Measurements from ENCODE around the gene RHEX.
"Not testable (repeated sequence)": the region's sequence is repeated elsewhere in the genome, so short reads cannot be mapped to it uniquely, and the experiment has no call there.

RHEX gene, protein sequence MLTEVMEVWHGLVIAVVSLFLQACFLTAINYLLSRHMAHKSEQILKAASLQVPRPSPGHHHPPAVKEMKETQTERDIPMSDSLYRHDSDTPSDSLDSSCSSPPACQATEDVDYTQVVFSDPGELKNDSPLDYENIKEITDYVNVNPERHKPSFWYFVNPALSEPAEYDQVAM

DNA sequence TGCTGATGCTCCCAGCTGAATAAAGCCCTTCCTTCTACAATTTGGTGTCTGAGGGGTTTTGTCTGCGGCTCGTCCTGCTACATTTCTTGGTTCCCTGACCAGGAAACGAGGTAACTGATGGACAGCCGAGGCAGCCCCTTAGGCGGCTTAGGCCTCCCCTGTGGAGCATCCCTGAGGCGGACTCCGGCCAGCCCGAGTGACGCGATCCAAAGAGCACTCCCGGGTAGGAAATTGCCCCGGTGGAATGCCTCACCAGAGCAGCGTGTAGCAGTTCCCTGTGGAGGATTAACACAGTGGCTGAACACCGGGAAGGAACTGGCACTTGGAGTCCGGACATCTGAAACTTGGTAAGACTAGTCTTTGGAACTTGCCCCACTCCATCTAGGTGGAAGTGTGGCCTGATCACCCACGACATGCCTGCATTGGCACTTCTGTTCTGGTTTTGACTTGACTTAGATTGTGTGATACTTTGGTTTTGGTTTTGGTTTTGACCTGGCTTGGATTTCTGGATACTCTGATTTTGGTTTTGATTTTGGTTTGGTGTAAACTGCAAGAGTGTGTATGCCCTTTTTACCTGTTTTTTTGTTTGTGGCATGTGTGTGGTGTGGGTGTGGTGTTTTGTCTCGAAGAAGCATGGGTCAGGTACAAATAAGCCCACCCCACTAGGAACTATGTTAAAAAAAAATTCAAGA is at the start of gene RHEX:
RHEX (plus strand) TSS at position 255 of the 692 bp plus-strand sequence. CDS start 44,656 bp downstream, outside the sequence.
- DNase-seq (ENCODE audit: low read depth); H3K4me3 ChIP-seq (ENCODE audit: low read length): not testable (repeated sequence)

DNA sequence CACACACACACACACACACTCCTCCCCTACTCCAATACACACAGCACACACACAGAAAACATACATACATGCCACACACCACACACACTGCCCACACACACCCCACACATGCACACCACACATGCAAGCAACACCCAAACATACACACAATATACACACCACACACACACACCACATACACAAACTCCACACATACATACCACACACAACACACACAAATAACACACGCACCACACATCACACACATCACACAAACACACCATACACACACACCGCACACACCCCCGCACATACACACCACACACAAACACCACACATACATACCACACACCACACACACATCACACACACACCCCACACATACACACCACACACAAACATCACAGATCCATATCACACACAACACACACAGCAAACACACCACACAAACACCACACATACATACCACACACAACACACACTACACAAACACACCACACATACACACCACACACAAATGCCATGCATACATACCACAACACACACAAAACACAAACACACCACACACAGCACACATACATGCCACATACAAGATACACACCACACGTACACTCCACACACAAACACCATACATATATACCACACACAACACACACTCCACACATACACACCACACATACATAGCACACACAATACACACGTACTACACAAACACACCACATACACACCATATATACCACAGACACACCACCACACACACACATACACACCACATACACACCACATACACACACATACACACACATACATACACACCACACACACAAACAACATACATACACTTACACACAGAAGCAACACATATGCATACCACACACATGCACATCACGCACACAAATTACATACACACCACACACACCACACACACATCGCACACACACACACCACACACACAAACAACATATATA is 48.8 kb upstream of the RHEX start:
- DNase-seq (ENCODE audit: low read depth) = no peak
- H3K4me3 ChIP-seq (ENCODE audit: low read length) = no peak overlapping the region
- TF ChIP-seq, protein P1, sequence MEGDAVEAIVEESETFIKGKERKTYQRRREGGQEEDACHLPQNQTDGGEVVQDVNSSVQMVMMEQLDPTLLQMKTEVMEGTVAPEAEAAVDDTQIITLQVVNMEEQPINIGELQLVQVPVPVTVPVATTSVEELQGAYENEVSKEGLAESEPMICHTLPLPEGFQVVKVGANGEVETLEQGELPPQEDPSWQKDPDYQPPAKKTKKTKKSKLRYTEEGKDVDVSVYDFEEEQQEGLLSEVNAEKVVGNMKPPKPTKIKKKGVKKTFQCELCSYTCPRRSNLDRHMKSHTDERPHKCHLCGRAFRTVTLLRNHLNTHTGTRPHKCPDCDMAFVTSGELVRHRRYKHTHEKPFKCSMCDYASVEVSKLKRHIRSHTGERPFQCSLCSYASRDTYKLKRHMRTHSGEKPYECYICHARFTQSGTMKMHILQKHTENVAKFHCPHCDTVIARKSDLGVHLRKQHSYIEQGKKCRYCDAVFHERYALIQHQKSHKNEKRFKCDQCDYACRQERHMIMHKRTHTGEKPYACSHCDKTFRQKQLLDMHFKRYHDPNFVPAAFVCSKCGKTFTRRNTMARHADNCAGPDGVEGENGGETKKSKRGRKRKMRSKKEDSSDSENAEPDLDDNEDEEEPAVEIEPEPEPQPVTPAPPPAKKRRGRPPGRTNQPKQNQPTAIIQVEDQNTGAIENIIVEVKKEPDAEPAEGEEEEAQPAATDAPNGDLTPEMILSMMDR (conservative IDR thresholded peaks at IDR 0.05; ENCODE audit: low read length) = no peak

DNA sequence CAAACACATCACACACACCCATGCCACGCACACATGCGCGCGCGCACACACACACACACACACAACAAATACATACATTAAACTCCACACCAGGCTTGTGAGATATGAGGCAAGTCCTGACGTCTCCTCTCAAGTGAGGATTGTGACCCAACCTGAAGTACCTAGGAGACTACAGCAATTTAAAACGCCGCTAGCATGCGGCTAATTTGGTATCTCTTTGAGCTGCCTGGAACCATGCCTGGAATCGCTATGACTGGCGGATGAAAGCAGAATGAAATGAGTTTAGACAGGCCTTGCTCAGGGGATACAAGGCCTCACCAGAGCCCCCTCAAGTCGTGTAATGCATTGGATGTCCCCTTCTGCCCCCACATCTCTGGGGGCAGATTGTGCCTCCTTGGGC is 48.1 kb upstream of the RHEX start:
- no peak for DNase-seq (ENCODE audit: low read depth)
- no peak overlapping the region for H3K4me3 ChIP-seq (ENCODE audit: low read length)
- TF ChIP-seq, protein P1 (conservative IDR thresholded peaks at IDR 0.05; ENCODE audit: low read length) = no peak

DNA sequence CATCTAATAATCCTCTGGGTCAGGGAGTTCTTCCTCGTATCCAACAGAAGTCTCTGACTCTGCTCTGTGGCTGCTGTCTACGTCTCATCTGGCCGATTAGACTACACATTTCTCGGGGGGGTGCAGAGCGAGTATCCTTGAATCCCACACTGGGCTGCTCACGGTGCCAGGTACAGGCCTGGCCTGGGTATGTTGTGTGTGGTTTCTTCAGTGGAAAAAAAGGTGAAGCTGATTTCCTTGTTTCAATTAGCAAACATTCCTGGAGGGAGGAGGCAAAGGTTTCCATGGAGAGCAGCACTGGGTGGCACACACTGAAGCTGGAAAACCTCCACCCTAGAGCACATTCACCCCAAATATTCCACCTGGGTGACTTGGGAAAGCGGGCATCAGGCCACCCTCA is 47.7 kb upstream of the RHEX start:
- TF ChIP-seq, protein P1 (conservative IDR thresholded peaks at IDR 0.05; ENCODE audit: low read length) = no peak
- no peak for DNase-seq (ENCODE audit: low read depth)
- no peak overlapping the region for H3K4me3 ChIP-seq (ENCODE audit: low read length)

DNA sequence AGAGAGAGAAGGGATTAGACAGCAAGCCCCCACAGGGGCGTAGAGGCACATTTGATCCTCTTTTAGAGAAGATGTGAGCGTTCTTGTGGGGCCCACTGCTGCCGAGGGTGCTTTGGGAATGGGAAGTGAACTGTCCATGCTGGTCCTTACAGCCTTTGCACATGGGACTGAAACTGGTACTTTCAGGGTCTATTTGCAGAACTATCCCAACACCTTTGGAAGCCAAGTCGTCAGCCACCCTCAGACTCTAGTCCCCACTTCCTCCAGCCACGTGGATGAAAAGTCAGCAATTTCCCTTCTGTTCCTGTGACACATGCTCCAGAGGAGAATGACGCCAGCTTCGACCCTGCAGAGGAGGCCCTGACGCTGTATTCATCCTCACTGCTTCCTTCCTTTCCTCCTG is 47.2 kb upstream of the RHEX start:
- no peak overlapping the region for H3K4me3 ChIP-seq (ENCODE audit: low read length)
- no peak for DNase-seq (ENCODE audit: low read depth)
- TF ChIP-seq, protein P1 (conservative IDR thresholded peaks at IDR 0.05; ENCODE audit: low read length) = no peak

DNA sequence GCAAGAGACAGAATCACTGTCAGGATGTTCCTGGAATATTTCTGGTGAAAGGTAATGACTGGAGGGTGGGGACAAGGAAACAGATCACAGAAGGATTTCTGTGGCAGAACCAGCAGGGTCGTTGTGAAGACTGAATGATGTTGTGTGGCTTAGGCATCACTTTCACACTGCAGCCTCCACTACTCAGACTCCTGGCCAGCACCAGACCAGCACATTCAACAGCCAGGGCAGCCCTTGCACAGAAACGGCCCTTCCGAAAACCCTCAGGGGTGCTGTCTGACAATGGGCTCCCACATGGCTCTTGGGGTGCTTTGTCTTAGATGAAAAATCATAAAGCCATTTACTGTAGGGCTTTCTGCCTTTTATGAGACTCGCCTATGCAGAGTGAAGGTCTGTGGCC is 46.0 kb upstream of the RHEX start:
- DNase-seq (ENCODE audit: low read depth) = no peak

DNA sequence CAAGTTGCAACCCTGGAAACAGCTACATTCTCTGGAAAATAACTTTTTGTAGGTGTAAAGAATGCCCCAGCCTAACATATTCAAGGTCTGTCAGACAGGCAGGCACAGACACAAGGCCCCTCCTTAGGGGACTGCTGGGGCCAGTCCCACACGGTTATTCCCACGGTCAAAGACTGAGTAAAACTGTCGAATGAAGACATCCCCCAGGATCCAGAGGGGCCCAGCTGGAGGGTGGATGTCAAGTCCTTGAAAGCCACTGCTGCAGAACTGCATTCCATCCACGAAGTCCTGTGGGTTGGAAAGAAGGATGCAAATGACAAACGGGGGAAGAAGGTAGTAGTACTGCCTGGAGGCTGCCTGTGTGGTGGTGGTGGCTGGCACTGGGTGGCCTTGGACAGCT is 42.9 kb upstream of the RHEX start:
- TF ChIP-seq, protein P1 (conservative IDR thresholded peaks at IDR 0.05; ENCODE audit: low read length) = no peak
- no peak for DNase-seq (ENCODE audit: low read depth)
- no peak overlapping the region for H3K4me3 ChIP-seq (ENCODE audit: low read length)

More for the DNA sequence above, 46.0 kb upstream of the RHEX start:
- TF ChIP-seq, protein P1 (conservative IDR thresholded peaks at IDR 0.05; ENCODE audit: low read length) = no peak
- H3K4me3 ChIP-seq (ENCODE audit: low read length) = no peak overlapping the region
